ENCODE measurements around the gene CD58. TPM values are rescaled to one million over a fixed set of nuclear protein-coding genes. Genes with fewer than 3 reads are reported as not detected.

Gene CD58
- total and polyA plus RNA-seq, 9 of the 15 experiments (the other 6 are each of a cell fraction or from before 2014, with no cell fraction given), result 18.1 to 113 (median 37.4) TPM

DNA sequence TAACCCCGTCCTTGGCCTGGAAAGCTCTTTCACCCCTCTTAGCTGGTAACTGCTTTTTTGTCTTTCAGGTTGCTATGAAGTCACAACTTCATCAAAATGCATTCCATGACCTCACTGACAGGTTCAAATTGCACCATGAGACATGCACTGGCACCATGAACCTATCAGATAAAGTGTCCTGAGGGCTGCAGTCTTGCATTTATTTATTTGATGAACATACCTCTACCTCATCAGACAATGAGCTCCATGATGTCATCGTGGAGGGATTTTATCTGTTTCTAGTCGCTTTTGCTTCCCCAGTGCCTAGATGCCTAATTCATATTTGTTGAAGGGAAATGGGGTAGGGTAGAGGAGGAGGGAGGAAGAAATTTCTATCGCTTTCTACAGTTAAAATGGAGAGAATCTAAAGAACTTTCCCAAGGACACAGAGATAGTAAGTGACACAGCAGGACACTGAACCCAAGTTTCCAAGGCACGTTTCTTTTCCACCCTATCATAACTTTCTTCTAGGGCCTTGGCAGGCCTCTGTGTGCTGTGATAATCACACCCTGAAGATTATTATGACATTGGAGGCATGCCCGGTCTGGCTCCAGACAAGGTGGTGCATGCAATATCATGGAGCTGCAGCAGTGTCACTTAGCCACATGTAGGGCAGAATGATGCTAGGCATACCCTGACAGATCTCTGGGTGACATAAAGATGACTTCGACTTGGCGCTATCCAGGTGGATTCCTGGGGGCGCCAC lies 69.5 kb downstream of the CD58 start (continued):
- TF ChIP-seq, protein P1, sequence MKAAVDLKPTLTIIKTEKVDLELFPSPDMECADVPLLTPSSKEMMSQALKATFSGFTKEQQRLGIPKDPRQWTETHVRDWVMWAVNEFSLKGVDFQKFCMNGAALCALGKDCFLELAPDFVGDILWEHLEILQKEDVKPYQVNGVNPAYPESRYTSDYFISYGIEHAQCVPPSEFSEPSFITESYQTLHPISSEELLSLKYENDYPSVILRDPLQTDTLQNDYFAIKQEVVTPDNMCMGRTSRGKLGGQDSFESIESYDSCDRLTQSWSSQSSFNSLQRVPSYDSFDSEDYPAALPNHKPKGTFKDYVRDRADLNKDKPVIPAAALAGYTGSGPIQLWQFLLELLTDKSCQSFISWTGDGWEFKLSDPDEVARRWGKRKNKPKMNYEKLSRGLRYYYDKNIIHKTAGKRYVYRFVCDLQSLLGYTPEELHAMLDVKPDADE (conservative IDR thresholded peaks at IDR 0.05; ENCODE audit: control insufficient read depth, low read depth, low read length), result no peak
- no peak for TF ChIP-seq PRPF4 (IDR thresholded peaks at IDR 0.05; ENCODE audit: insufficient read depth, low read depth, low read length, poor library complexity, severe bottlenecking)
- TF ChIP-seq, protein P2, sequence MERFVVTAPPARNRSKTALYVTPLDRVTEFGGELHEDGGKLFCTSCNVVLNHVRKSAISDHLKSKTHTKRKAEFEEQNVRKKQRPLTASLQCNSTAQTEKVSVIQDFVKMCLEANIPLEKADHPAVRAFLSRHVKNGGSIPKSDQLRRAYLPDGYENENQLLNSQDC (CRISPR knock-in tag; IDR thresholded peaks at IDR 0.05), result no peak
- no peak for TF ChIP-seq ZNF3 (CRISPR knock-in tag; IDR thresholded peaks at IDR 0.05)
- no peak for TF ChIP-seq SMARCA5 (IDR thresholded peaks at IDR 0.05)
- peak; percentile 60; the same call in 1 of the 2 replicates for TF ChIP-seq NCOR1 (IDR thresholded peaks at IDR 0.05)
- no peak for TF ChIP-seq SAFB2 (IDR thresholded peaks at IDR 0.05; ENCODE audit: borderline replicate concordance, low read depth, low read length, severe bottlenecking)
- TF ChIP-seq HMG20A (CRISPR knock-in tag; conservative IDR thresholded peaks at IDR 0.05), result no peak
- TF ChIP-seq ARNT (IDR thresholded peaks at IDR 0.05), result no peak
- no peak for TF ChIP-seq ILF3 (IDR thresholded peaks at IDR 0.05; ENCODE audit: borderline replicate concordance)
- no peak for TF ChIP-seq ZNF263 (CRISPR knock-in tag; IDR thresholded peaks at IDR 0.05; ENCODE audit: borderline replicate concordance)
- TF ChIP-seq, protein P3, sequence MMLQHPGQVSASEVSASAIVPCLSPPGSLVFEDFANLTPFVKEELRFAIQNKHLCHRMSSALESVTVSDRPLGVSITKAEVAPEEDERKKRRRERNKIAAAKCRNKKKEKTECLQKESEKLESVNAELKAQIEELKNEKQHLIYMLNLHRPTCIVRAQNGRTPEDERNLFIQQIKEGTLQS (IDR thresholded peaks at IDR 0.05), result peak; percentile 83
- TF ChIP-seq, protein P3 (CRISPR knock-in tag; conservative IDR thresholded peaks at IDR 0.05), result no peak
- TF ChIP-seq, protein P4, sequence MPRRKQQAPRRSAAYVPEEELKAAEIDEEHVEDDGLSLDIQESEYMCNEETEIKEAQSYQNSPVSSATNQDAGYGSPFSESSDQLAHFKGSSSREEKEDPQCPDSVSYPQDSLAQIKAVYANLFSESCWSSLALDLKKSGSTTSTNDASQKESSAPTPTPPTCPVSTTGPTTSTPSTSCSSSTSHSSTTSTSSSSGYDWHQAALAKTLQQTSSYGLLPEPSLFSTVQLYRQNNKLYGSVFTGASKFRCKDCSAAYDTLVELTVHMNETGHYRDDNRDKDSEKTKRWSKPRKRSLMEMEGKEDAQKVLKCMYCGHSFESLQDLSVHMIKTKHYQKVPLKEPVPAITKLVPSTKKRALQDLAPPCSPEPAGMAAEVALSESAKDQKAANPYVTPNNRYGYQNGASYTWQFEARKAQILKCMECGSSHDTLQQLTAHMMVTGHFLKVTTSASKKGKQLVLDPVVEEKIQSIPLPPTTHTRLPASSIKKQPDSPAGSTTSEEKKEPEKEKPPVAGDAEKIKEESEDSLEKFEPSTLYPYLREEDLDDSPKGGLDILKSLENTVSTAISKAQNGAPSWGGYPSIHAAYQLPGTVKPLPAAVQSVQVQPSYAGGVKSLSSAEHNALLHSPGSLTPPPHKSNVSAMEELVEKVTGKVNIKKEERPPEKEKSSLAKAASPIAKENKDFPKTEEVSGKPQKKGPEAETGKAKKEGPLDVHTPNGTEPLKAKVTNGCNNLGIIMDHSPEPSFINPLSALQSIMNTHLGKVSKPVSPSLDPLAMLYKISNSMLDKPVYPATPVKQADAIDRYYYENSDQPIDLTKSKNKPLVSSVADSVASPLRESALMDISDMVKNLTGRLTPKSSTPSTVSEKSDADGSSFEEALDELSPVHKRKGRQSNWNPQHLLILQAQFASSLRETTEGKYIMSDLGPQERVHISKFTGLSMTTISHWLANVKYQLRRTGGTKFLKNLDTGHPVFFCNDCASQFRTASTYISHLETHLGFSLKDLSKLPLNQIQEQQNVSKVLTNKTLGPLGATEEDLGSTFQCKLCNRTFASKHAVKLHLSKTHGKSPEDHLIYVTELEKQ (CRISPR knock-in tag; IDR thresholded peaks at IDR 0.05), result no peak
- no peak for TF ChIP-seq JUNB (CRISPR knock-in tag; conservative IDR thresholded peaks at IDR 0.05)
- no peak for TF ChIP-seq ZBTB8A (IDR thresholded peaks at IDR 0.05; ENCODE audit: partially characterized antibody)
- TF ChIP-seq, protein P5, sequence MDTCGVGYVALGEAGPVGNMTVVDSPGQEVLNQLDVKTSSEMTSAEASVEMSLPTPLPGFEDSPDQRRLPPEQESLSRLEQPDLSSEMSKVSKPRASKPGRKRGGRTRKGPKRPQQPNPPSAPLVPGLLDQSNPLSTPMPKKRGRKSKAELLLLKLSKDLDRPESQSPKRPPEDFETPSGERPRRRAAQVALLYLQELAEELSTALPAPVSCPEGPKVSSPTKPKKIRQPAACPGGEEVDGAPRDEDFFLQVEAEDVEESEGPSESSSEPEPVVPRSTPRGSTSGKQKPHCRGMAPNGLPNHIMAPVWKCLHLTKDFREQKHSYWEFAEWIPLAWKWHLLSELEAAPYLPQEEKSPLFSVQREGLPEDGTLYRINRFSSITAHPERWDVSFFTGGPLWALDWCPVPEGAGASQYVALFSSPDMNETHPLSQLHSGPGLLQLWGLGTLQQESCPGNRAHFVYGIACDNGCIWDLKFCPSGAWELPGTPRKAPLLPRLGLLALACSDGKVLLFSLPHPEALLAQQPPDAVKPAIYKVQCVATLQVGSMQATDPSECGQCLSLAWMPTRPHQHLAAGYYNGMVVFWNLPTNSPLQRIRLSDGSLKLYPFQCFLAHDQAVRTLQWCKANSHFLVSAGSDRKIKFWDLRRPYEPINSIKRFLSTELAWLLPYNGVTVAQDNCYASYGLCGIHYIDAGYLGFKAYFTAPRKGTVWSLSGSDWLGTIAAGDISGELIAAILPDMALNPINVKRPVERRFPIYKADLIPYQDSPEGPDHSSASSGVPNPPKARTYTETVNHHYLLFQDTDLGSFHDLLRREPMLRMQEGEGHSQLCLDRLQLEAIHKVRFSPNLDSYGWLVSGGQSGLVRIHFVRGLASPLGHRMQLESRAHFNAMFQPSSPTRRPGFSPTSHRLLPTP (IDR thresholded peaks at IDR 0.05; ENCODE audit: borderline replicate concordance, extremely low read depth, insufficient read length), result no peak
- peak; percentile 82 for TF ChIP-seq CBFA2T3 (IDR thresholded peaks at IDR 0.05)
- peak; percentile 60 for TF ChIP-seq TCF3 (CRISPR knock-in tag; IDR thresholded peaks at IDR 0.05)
- TF ChIP-seq CTBP1 (IDR thresholded peaks at IDR 0.05; ENCODE audit: borderline replicate concordance), result no peak
